Skin of body (tissue), 3 donors: ENCODE data around the gene GTF2H4. TPM values are rescaled to one million over a fixed set of nuclear protein-coding genes. Genes with fewer than 3 reads are reported as not detected.

Source experiments
- DNase-seq: peaks from one replicate; lab custom pipeline; 2025; lab: John Stamatoyannopoulos, UW
- small RNA-seq: library from RNA; depleted of rRNA; stranded (forward); fragments of <200 nt; gene quantifications from one replicate; pipeline ENCODE3, GENCODE V24; 2014; ENCODE audit warnings: low replicate concordance
- total RNA-seq: library from RNA; depleted of rRNA; stranded (reverse); fragments of >200 nt; gene quantifications from one replicate; pipeline ENCODE4 v1.2.3, GENCODE V29; 2014

Gene GTF2H4
- total RNA-seq, 1 donor from 2014 or later: 14.3 TPM

- DNase-seq: no peak
These were observed 46.8 kb downstream of the GTF2H4 start for GRCh38 chr6:30954631-30955366.

GRCh38 chr6:30955367-30956042, 47.5 kb downstream of the GTF2H4 start:
- no peak for DNase-seq

- DNase-seq: no peak
These were observed 49.7 kb downstream of the GTF2H4 start for GRCh38 chr6:30957716-30958115.

- DNase-seq: no peak
These were observed 53.1 kb downstream of the GTF2H4 start for GRCh38 chr6:30960907-30961673.

DNA sequence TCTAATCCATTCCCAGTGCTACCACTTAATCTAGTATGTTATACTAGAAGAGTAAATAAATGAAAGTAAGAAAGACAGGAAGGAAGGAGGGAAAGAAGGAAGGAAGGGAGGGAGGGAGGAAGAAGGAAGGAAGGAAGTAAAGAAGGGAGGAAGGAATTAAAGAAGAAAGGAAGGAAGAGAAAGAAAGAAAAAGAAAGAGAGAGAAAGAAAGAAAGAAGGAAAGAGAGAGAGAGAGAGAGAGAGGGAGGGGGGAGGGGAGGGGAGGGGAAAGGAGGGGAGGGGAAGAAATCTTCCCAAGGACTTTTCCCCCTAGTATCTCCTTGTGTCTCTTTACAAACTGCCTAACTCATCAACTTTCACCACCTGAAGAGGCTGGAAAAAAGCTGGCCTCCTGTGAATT, 54.7 kb downstream of the GTF2H4 start:
- no peak for DNase-seq

DNA sequence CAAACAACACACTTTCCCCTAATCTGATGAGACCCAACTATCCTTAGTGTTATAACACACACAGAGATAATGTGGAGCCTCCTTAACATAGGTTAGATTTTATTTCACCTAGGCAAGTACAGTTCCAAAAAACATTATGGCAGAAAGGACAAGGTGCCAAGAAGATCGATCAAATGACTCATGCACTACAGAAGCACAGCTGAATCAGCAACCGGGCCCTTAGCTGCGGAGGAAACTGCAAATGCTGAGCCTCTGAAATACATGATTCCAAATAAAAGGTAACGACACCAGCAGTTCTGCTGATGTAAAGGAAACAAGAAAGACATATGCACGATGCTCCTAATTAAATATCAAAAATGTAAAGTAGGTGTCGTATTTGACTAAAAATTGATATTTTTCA, 55.6 kb downstream of the GTF2H4 start:
- no peak for DNase-seq

Small RNA genes within 50 kb of the gene (small RNA-seq; reads per million reads assigned to genes)
- not detected for gene RF00019

Other genes with a start within 250 kb of the GTF2H4 start
- gene DHX16, start 235.2 kb upstream of the GTF2H4 start, total RNA-seq: 17.9 TPM
- 22.2 TPM for gene PPP1R18, start 221.6 kb upstream of the GTF2H4 start, total RNA-seq
- 3.6 TPM for gene NRM, start 217.2 kb upstream of the GTF2H4 start, total RNA-seq
- 9.3 TPM for gene MDC1, start 190.9 kb upstream of the GTF2H4 start, total RNA-seq
- gene TUBB, start 187.9 kb upstream of the GTF2H4 start, total RNA-seq: 296 TPM
- 32.6 TPM for gene FLOT1, start 165.5 kb upstream of the GTF2H4 start, total RNA-seq
- gene IER3, start 163.7 kb upstream of the GTF2H4 start, total RNA-seq: 33.0 TPM
- gene DDR1, start 23.7 kb upstream of the GTF2H4 start, total RNA-seq: 59.3 TPM
- 11.8 TPM for gene VARS2, start 6.0 kb downstream of the GTF2H4 start, total RNA-seq
- not detected for gene SFTA2, start 24.0 kb downstream of the GTF2H4 start, total RNA-seq
- gene MUCL3, start 32.8 kb downstream of the GTF2H4 start, total RNA-seq: not detected
- not detected for gene MUC21, start 75.5 kb downstream of the GTF2H4 start, total RNA-seq
- not detected for gene MUC22, start 102.3 kb downstream of the GTF2H4 start, total RNA-seq
- gene C6orf15, start 204.4 kb downstream of the GTF2H4 start, total RNA-seq: 4.7 TPM
- gene PSORS1C1, start 206.6 kb downstream of the GTF2H4 start, total RNA-seq: 5.9 TPM
- gene CDSN, start 212.2 kb downstream of the GTF2H4 start, total RNA-seq: 37.1 TPM
- 2.9 TPM for gene PSORS1C2, start 230.9 kb downstream of the GTF2H4 start, total RNA-seq
- 18.1 TPM for gene CCHCR1, start 249.6 kb downstream of the GTF2H4 start, total RNA-seq